WTC11 (cell line): ENCODE results near the gene WRAP53.

Experiments
- ATF1 ChIP-seq: sonication (generic); formaldehyde crosslinking; IDR thresholded peaks from 2 replicates; pipeline ENCODE4 v1.8.1; 2023; ENCODE audit warnings: mild to moderate bottlenecking, moderate library complexity, missing genetic modification reagents
- ELF4 ChIP-seq: sonication (generic); formaldehyde crosslinking; IDR thresholded peaks from 2 replicates; pipeline ENCODE4 v1.8.1; 2022; ENCODE audit warnings: low read depth, mild to moderate bottlenecking, moderate library complexity, missing genetic modification reagents
- HMGA2 ChIP-seq: fragments of 250-450 bp; sonication (Bioruptor Pico); IDR thresholded peaks from 2 replicates; pipeline ENCODE4 v1.4.0; 2021; ENCODE audit warnings: mild to moderate bottlenecking, moderate library complexity
- JUN ChIP-seq: sonication (generic); formaldehyde crosslinking; IDR thresholded peaks from 2 replicates; pipeline ENCODE4 v1.8.0; 2023; ENCODE audit warnings: mild to moderate bottlenecking, missing genetic modification reagents
- MXD4 ChIP-seq: fragments of 250-450 bp; sonication (Bioruptor Pico); IDR thresholded peaks from 2 replicates; pipeline ENCODE4 v1.8.0; 2021; ENCODE audit warnings: mild to moderate bottlenecking, moderate library complexity, borderline replicate concordance
- NFE2L1 ChIP-seq: sonication (generic); formaldehyde crosslinking; IDR thresholded peaks from 2 replicates; pipeline ENCODE4 v1.8.1; 2023; ENCODE audit warnings: missing genetic modification reagents
- NR1H2 ChIP-seq: sonication (generic); formaldehyde crosslinking; IDR thresholded peaks from 2 replicates; pipeline ENCODE4 v1.9.0; 2021; ENCODE audit warnings: mild to moderate bottlenecking, moderate library complexity, missing genetic modification reagents
- TF ChIP-seq, protein P1 (sequence below): fragments of 200-600 bp; IDR thresholded peaks from 2 replicates; pipeline ENCODE4 v1.8.0; 2022; ENCODE audit warnings: antibody characterized with exemption
- TF ChIP-seq, protein P2 (sequence below): sonication (generic); formaldehyde crosslinking; conservative IDR thresholded peaks from 2 replicates; pipeline ENCODE4 v1.8.1; 2023; ENCODE audit warnings: mild to moderate bottlenecking, low read depth, missing genetic modification reagents, moderate library complexity
- TF ChIP-seq, protein P3 (sequence below): sonication (generic); formaldehyde crosslinking; IDR thresholded peaks from 2 replicates; pipeline ENCODE4 v1.8.1; 2022; ENCODE audit warnings: low read depth, missing genetic modification reagents, borderline replicate concordance
- TF ChIP-seq, protein P4 (sequence below): sonication (generic); formaldehyde crosslinking; IDR thresholded peaks from 2 replicates; pipeline ENCODE4 v1.8.1; 2022; ENCODE audit warnings: mild to moderate bottlenecking, moderate library complexity, missing genetic modification reagents
- TF ChIP-seq, protein P5 (sequence below): sonication (generic); formaldehyde crosslinking; IDR thresholded peaks from 2 replicates; pipeline ENCODE4 v1.8.0; 2022; ENCODE audit warnings: mild to moderate bottlenecking, missing genetic modification reagents
- TF ChIP-seq, protein P6 (sequence below): sonication (generic); formaldehyde crosslinking; IDR thresholded peaks from 2 replicates; pipeline ENCODE4 v1.8.1; 2022; ENCODE audit warnings: mild to moderate bottlenecking, missing genetic modification reagents, moderate library complexity, borderline replicate concordance
- TF ChIP-seq, protein P7 (sequence below): sonication (generic); formaldehyde crosslinking; IDR thresholded peaks from 2 replicates; pipeline ENCODE4 v1.8.0; 2022; ENCODE audit warnings: mild to moderate bottlenecking, missing genetic modification reagents

DNA sequence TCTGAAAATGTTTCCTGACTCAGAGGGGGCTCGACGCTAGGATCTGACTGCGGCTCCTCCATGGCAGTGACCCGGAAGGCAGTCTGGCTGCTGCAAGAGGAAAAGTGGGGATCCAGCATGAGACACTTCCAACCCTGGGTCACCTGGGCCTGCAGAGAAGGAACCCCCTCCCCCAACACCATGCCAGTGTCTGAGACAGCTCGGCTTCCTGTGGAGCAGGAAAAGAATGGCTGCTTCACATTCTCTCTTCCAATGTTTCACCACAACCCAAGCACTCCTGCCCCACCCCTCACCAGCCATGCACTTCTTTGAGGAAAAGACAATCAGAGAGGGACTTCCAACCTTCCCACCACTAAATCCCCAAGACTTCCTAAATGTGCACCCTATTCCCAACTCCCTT, 11.7 kb upstream of the WRAP53 start:
- TF ChIP-seq, protein P1, sequence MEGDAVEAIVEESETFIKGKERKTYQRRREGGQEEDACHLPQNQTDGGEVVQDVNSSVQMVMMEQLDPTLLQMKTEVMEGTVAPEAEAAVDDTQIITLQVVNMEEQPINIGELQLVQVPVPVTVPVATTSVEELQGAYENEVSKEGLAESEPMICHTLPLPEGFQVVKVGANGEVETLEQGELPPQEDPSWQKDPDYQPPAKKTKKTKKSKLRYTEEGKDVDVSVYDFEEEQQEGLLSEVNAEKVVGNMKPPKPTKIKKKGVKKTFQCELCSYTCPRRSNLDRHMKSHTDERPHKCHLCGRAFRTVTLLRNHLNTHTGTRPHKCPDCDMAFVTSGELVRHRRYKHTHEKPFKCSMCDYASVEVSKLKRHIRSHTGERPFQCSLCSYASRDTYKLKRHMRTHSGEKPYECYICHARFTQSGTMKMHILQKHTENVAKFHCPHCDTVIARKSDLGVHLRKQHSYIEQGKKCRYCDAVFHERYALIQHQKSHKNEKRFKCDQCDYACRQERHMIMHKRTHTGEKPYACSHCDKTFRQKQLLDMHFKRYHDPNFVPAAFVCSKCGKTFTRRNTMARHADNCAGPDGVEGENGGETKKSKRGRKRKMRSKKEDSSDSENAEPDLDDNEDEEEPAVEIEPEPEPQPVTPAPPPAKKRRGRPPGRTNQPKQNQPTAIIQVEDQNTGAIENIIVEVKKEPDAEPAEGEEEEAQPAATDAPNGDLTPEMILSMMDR = no peak
- TF ChIP-seq, protein P2, sequence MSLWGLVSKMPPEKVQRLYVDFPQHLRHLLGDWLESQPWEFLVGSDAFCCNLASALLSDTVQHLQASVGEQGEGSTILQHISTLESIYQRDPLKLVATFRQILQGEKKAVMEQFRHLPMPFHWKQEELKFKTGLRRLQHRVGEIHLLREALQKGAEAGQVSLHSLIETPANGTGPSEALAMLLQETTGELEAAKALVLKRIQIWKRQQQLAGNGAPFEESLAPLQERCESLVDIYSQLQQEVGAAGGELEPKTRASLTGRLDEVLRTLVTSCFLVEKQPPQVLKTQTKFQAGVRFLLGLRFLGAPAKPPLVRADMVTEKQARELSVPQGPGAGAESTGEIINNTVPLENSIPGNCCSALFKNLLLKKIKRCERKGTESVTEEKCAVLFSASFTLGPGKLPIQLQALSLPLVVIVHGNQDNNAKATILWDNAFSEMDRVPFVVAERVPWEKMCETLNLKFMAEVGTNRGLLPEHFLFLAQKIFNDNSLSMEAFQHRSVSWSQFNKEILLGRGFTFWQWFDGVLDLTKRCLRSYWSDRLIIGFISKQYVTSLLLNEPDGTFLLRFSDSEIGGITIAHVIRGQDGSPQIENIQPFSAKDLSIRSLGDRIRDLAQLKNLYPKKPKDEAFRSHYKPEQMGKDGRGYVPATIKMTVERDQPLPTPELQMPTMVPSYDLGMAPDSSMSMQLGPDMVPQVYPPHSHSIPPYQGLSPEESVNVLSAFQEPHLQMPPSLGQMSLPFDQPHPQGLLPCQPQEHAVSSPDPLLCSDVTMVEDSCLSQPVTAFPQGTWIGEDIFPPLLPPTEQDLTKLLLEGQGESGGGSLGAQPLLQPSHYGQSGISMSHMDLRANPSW (CRISPR knock-in tag) = no peak
- TF ChIP-seq NFE2L1 (CRISPR knock-in tag) (no peak), NR1H2 (CRISPR knock-in tag) (no peak), MXD4 (CRISPR knock-in tag) (no peak), ATF1 (CRISPR knock-in tag) (no peak), JUN (CRISPR knock-in tag) (no peak), HMGA2 (CRISPR knock-in tag) (no peak), ELF4 (CRISPR knock-in tag) (no peak)
- TF ChIP-seq, protein P3, sequence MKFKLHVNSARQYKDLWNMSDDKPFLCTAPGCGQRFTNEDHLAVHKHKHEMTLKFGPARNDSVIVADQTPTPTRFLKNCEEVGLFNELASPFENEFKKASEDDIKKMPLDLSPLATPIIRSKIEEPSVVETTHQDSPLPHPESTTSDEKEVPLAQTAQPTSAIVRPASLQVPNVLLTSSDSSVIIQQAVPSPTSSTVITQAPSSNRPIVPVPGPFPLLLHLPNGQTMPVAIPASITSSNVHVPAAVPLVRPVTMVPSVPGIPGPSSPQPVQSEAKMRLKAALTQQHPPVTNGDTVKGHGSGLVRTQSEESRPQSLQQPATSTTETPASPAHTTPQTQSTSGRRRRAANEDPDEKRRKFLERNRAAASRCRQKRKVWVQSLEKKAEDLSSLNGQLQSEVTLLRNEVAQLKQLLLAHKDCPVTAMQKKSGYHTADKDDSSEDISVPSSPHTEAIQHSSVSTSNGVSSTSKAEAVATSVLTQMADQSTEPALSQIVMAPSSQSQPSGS (CRISPR knock-in tag) = no peak
- TF ChIP-seq, protein P4, sequence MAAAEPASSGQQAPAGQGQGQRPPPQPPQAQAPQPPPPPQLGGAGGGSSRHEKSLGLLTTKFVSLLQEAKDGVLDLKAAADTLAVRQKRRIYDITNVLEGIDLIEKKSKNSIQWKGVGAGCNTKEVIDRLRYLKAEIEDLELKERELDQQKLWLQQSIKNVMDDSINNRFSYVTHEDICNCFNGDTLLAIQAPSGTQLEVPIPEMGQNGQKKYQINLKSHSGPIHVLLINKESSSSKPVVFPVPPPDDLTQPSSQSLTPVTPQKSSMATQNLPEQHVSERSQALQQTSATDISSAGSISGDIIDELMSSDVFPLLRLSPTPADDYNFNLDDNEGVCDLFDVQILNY (CRISPR knock-in tag) = no peak
- TF ChIP-seq, protein P5, sequence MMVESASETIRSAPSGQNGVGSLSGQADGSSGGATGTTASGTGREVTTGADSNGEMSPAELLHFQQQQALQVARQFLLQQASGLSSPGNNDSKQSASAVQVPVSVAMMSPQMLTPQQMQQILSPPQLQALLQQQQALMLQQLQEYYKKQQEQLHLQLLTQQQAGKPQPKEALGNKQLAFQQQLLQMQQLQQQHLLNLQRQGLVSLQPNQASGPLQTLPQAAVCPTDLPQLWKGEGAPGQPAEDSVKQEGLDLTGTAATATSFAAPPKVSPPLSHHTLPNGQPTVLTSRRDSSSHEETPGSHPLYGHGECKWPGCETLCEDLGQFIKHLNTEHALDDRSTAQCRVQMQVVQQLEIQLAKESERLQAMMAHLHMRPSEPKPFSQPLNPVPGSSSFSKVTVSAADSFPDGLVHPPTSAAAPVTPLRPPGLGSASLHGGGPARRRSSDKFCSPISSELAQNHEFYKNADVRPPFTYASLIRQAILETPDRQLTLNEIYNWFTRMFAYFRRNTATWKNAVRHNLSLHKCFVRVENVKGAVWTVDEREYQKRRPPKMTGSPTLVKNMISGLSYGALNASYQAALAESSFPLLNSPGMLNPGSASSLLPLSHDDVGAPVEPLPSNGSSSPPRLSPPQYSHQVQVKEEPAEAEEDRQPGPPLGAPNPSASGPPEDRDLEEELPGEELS (CRISPR knock-in tag) = no peak
- TF ChIP-seq, protein P6, sequence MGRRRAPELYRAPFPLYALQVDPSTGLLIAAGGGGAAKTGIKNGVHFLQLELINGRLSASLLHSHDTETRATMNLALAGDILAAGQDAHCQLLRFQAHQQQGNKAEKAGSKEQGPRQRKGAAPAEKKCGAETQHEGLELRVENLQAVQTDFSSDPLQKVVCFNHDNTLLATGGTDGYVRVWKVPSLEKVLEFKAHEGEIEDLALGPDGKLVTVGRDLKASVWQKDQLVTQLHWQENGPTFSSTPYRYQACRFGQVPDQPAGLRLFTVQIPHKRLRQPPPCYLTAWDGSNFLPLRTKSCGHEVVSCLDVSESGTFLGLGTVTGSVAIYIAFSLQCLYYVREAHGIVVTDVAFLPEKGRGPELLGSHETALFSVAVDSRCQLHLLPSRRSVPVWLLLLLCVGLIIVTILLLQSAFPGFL (CRISPR knock-in tag) = no peak
- TF ChIP-seq, protein P7, sequence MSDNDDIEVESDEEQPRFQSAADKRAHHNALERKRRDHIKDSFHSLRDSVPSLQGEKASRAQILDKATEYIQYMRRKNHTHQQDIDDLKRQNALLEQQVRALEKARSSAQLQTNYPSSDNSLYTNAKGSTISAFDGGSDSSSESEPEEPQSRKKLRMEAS (CRISPR knock-in tag) = no peak
